GM18505 (cell line): ENCODE results near the gene OSBPL9.

ENCODE experiments used
- ATAC-seq: cut with Tn5 transposase; IDR thresholded peaks from one replicate; pipeline ENCODE4 v1.9.1; 2021; ENCODE audit not compliant: unreplicated experiment
- POLR2A ChIP-seq: IDR thresholded peaks from 4 replicates; pipeline ENCODE4 v1.6.1; 2011; ENCODE audit warnings: borderline replicate concordance; ENCODE audit not compliant: insufficient read depth, insufficient read length; ENCODE audit errors: extremely low read depth

The OSBPL9 gene

GRCh38 chr1:51616903-51617708 lies at the start of gene OSBPL9:
Gene OSBPL9 (plus strand): TSS chr1:51617092. CDS start chr1:51617111, 19 bp downstream.
- peak; percentile 71 for TF ChIP-seq POLR2A
- ATAC-seq = peak; percentile 89

GRCh38 chr1:51567653-51568052 lies 49.2 kb upstream of the OSBPL9 start:
- no peak for ATAC-seq
- TF ChIP-seq POLR2A = no peak

GRCh38 chr1:51568231-51568935 lies 48.5 kb upstream of the OSBPL9 start:
- ATAC-seq = no peak
- no peak for TF ChIP-seq POLR2A

- peak; percentile 64 for TF ChIP-seq POLR2A
- peak; percentile 69 for ATAC-seq
Observed at GRCh38 chr1:51569284-51570062, 47.4 kb upstream of the OSBPL9 start.

- no peak for ATAC-seq
- no peak for TF ChIP-seq POLR2A
Observed at GRCh38 chr1:51570063-51570710, 46.7 kb upstream of the OSBPL9 start.

GRCh38 chr1:51572365-51572764 lies 44.5 kb upstream of the OSBPL9 start:
- ATAC-seq = no peak
- no peak for TF ChIP-seq POLR2A

- ATAC-seq = no peak
- no peak for TF ChIP-seq POLR2A
Observed at GRCh38 chr1:51574796-51575195, 42.1 kb upstream of the OSBPL9 start.

- TF ChIP-seq POLR2A = no peak
- ATAC-seq = no peak
Observed at GRCh38 chr1:51575406-51576084, 41.3 kb upstream of the OSBPL9 start.

GRCh38 chr1:51576085-51576444 lies 40.8 kb upstream of the OSBPL9 start:
- no peak for TF ChIP-seq POLR2A
- ATAC-seq = no peak

GRCh38 chr1:51576923-51577322 lies 40.0 kb upstream of the OSBPL9 start:
- ATAC-seq = no peak
- no peak for TF ChIP-seq POLR2A

GRCh38 chr1:51578383-51579109 lies 38.3 kb upstream of the OSBPL9 start:
- no peak for TF ChIP-seq POLR2A
- ATAC-seq = no peak

GRCh38 chr1:51581238-51581637 lies 35.7 kb upstream of the OSBPL9 start:
- no peak for TF ChIP-seq POLR2A
- ATAC-seq = no peak
